GM19351 (cell line): ENCODE measurements around the gene DLD.
A peak's percentile ranks its signal among the peaks of the same experiment; 100 is the strongest.
"Not testable (repeated sequence)": the region's sequence is repeated elsewhere in the genome, so short reads cannot be mapped to it uniquely, and the experiment has no call there.

Source experiments
- ATAC-seq: cut with Tn5 transposase; IDR thresholded peaks from one replicate; pipeline ENCODE4 v1.9.1; 2021; ENCODE audit warnings: mild to moderate bottlenecking, moderate library complexity; ENCODE audit not compliant: unreplicated experiment

Gene DLD

GRCh38 chr7:107890962-107891635 is at the start of gene DLD:
Gene DLD, plus strand, starts transcription at chr7:107891183. Its CDS starts 68 bp downstream, at chr7:107891251.
- peak; percentile 96 for ATAC-seq

- no peak for ATAC-seq
Measured at GRCh38 chr7:107842213-107842612, 48.8 kb upstream of the DLD start.

GRCh38 chr7:107843184-107843583 is 47.8 kb upstream of the DLD start:
- no peak for ATAC-seq

GRCh38 chr7:107846324-107846723 is 44.7 kb upstream of the DLD start:
- no peak for ATAC-seq

GRCh38 chr7:107847168-107847835 is 43.7 kb upstream of the DLD start:
- no peak for ATAC-seq

GRCh38 chr7:107847836-107848175 is 43.2 kb upstream of the DLD start:
- not testable (repeated sequence) for ATAC-seq

- ATAC-seq, result not testable (repeated sequence)
Measured at GRCh38 chr7:107848211-107848610, 42.8 kb upstream of the DLD start.

- ATAC-seq, result no peak
Measured at GRCh38 chr7:107850216-107850615, 40.8 kb upstream of the DLD start.

GRCh38 chr7:107850643-107851042 is 40.3 kb upstream of the DLD start:
- ATAC-seq, result no peak

- ATAC-seq, result no peak
Measured at GRCh38 chr7:107854454-107854853, 36.5 kb upstream of the DLD start.

- no peak for ATAC-seq
Measured at GRCh38 chr7:107854989-107855388, 36.0 kb upstream of the DLD start.

- peak; percentile 72 for ATAC-seq
Measured at GRCh38 chr7:107856806-107857540, 34.0 kb upstream of the DLD start.

GRCh38 chr7:107857541-107857912 is 33.5 kb upstream of the DLD start:
- ATAC-seq, result no peak

GRCh38 chr7:107858280-107858679 is 32.7 kb upstream of the DLD start:
- ATAC-seq, result no peak

- no peak for ATAC-seq
Measured at GRCh38 chr7:107860279-107860961, 30.6 kb upstream of the DLD start.

GRCh38 chr7:107860981-107861652 is 29.9 kb upstream of the DLD start:
- ATAC-seq, result no peak

GRCh38 chr7:107865956-107866775 is 24.8 kb upstream of the DLD start:
- ATAC-seq, result no peak

GRCh38 chr7:107867858-107868466 is 23.0 kb upstream of the DLD start:
- no peak for ATAC-seq

- ATAC-seq, result no peak
Measured at GRCh38 chr7:107870427-107871000, 20.5 kb upstream of the DLD start.
